ENCODE measurements around the gene BANP. TPM values are rescaled to one million over a fixed set of nuclear protein-coding genes. Genes with fewer than 3 reads are reported as not detected.

BANP gene
- total RNA-seq, 1 donor from 2014 or later: 39.1 TPM

DNA sequence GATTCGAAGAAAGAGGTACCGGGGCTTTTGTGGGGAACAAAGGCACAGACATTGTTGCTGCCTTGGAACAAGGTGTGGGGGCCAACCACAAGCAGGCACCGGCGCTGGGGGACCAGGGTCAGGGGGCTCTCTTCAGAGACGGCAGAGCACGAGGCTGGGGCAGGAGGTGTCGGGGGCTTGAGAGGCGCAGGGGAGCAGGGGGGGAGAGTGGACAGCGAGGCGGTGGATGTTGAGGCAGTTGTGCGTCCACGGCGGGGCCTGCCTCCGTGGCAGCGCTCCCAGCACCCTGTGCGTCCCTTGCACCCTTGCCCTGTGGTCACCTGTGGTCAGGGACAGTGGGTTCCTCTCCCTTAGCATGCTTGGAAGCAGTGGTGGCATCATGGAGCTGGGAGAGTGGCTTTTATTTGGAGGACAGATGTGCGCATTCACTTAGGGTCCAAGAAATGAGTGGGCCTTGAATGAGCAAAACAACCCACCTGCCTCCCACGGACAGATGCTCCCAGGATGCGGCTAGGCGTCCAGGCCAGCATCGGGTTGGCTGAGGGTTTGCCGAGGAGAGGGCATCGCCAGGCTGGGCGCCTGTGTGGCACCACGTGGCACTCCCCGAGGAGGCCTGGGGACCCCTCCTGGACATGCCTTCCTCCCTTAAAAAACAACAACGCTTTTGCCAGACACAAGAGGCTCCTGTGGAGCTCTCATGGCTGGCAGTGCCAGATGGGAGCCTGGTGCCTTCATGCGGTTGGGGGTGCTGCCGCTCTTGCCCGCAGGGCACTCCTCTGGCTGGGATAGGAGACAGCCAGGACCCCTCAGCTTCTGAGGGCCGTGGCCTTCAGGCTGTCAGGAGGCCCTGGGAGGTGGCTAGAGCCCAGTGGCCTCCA, 113.0 kb downstream of the BANP start:
- no peaks in the 10 kb centered on the region for H3K27me3 Mint-ChIP-seq (ENCODE audit: low read depth)
- no peak overlapping the region for H3K4me3 Mint-ChIP-seq
- no peak for DNase-seq (ENCODE audit: low read depth, low spot score)
- TF ChIP-seq CTCF (conservative IDR thresholded peaks at IDR 0.05): no peak
- H3K4me1 Mint-ChIP-seq: peaks cover 7% of the 10 kb centered on the region
- H3K36me3 Mint-ChIP-seq (ENCODE audit: low read depth): no peaks in the 10 kb centered on the region
- no peak overlapping the region for H3K27ac Mint-ChIP-seq (ENCODE audit: unreplicated experiment)
- H3K9me3 Mint-ChIP-seq: no peaks in the 10 kb centered on the region

DNA sequence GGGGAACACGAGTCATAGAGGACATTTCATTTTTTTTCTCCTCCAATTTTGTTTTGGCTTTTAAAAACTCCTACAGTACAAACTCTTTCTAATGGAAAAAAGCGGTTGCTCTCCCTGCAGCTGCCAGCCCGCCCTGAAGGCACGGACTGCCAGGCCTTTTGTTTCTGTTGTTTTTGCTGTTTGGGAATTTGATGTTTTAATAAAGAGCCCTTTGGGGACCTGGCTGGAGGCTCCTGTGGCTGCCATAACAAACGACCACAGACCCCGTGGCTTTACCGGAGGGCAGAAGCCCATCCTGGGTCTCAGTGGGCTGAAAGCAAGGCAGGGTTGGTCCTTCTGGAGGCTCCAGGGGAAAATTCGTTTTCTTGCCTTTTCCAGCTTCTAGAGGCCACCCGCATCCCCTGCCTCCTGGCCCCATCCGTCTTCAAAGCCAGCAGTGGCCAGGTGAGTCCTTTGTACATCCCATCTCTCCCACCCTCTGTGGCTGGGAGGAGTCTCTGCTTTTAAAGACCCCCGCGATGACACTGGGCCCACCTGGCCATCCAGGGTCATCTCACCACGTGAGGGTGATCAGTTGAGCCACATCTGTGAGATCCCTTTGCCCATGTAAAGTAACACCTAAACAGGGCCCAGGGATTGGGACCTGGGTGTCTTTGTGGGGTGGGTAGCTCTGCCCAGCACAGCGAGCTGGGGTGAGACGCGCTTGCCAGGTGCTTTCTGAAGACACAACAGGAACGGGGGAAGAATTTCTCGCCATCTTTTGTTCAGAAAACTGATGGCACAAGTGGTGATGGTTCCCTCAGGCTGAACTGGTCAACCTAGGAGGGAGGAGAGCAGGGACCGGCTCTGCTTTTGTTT, 113.9 kb downstream of the BANP start:
- Mint-ChIP-seq H3K4me1 (peaks cover 7% of the 10 kb centered on the region), H3K27me3 (ENCODE audit: low read depth) (no peaks in the 10 kb centered on the region), H3K9me3 (no peaks in the 10 kb centered on the region), H3K27ac (ENCODE audit: unreplicated experiment) (peak overlapping the region; percentile 43), H3K4me3 (no peak overlapping the region), H3K36me3 (ENCODE audit: low read depth) (peaks cover 3% of the 10 kb centered on the region)
- TF ChIP-seq CTCF (conservative IDR thresholded peaks at IDR 0.05): no peak
- no peak for DNase-seq (ENCODE audit: low read depth, low spot score)

DNA sequence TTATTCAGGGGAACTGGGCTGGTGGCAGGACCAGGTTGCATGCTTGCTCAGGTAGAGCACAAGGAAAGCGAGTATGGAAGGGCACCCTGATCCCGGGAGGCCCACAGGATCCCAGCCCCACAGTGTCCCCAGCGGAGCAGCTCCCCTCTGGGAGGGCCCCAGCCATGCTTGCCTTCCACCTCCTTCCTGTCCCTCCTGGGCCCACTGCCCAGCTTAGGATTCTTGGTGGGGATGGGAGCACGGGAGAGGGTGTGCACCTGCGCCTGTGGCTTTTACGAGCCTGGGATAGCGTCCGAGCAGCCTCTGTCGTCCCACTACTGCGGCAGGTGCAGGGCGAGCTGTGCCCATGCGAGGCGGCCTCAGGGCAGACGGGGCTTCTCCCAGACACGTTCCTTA, 114.5 kb downstream of the BANP start:
- no peak overlapping the region for H3K27ac Mint-ChIP-seq (ENCODE audit: unreplicated experiment)
- TF ChIP-seq CTCF (conservative IDR thresholded peaks at IDR 0.05): no peak
- H3K36me3 Mint-ChIP-seq (ENCODE audit: low read depth): peaks cover 3% of the 10 kb centered on the region
- H3K4me3 Mint-ChIP-seq: no peak overlapping the region
- no peaks in the 10 kb centered on the region for H3K9me3 Mint-ChIP-seq
- no peaks in the 10 kb centered on the region for H3K27me3 Mint-ChIP-seq (ENCODE audit: low read depth)
- peaks cover 7% of the 10 kb centered on the region for H3K4me1 Mint-ChIP-seq
- no peak for DNase-seq (ENCODE audit: low read depth, low spot score)

DNA sequence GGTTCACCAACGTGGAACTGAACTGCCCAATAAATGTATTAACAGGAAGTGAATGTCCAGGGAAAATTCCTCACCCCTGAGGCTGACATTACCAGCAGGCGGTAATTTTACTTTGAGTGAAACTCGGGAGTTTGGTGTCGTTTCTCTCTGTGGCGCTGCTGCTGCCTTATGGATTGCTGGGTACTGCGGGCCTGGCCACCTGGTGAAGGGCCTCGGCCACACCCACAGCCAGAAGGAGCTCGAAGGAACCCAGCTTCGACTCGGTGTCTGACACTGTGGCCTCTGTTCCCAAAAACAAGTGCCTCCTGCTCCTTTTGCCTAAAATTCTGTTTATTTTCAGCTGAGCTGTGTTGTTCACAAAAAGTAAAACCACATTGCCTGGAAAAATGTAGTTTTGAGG, 115.0 kb downstream of the BANP start:
- Mint-ChIP-seq H3K4me1 (peaks cover 7% of the 10 kb centered on the region), H3K4me3 (no peak overlapping the region), H3K27me3 (ENCODE audit: low read depth) (no peaks in the 10 kb centered on the region), H3K9me3 (no peaks in the 10 kb centered on the region), H3K36me3 (ENCODE audit: low read depth) (peaks cover 3% of the 10 kb centered on the region), H3K27ac (ENCODE audit: unreplicated experiment) (no peak overlapping the region)
- TF ChIP-seq CTCF (conservative IDR thresholded peaks at IDR 0.05): no peak
- DNase-seq (ENCODE audit: low read depth, low spot score): no peak

- H3K4me1 Mint-ChIP-seq: peaks cover 7% of the 10 kb centered on the region
- DNase-seq (ENCODE audit: low read depth, low spot score): no peak
- no peaks in the 10 kb centered on the region for H3K9me3 Mint-ChIP-seq
- no peak for TF ChIP-seq CTCF (conservative IDR thresholded peaks at IDR 0.05)
- no peaks in the 10 kb centered on the region for H3K27me3 Mint-ChIP-seq (ENCODE audit: low read depth)
- H3K4me3 Mint-ChIP-seq: no peak overlapping the region
- H3K36me3 Mint-ChIP-seq (ENCODE audit: low read depth): peaks cover 3% of the 10 kb centered on the region
- H3K27ac Mint-ChIP-seq (ENCODE audit: unreplicated experiment): no peak overlapping the region
Measured at GRCh38 chr16:88066680-88067529, 115.7 kb downstream of the BANP start.
